ENCODE data around the gene FAM131B.

The FAM131B gene

GRCh38 chr7:143320620-143321019, 41.9 kb downstream of the FAM131B start:
- no peak for DNase-seq

DNA sequence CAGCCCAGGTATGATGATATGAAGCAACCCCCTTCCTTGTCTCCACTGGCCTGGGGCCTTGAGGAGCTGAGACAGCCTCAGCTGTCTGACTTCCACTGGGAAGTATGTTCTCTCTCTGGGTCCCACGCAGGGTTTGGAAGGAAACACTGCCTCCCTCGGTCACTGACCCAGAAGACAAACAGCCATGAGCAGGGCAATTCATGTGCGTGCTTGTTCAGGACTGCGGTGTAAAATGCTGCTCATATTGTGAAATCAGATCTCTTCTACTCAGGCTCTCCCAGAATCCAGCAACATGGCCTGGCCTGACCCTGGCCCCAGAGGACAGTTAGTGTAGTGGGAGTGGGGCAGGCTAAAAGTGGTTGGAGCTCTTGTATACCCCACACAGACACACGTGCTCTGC, 43.9 kb downstream of the FAM131B start:
- DNase-seq, result no peak

- DNase-seq, result no peak
These were observed 46.0 kb downstream of the FAM131B start for GRCh38 chr7:143316492-143316891.

DNA sequence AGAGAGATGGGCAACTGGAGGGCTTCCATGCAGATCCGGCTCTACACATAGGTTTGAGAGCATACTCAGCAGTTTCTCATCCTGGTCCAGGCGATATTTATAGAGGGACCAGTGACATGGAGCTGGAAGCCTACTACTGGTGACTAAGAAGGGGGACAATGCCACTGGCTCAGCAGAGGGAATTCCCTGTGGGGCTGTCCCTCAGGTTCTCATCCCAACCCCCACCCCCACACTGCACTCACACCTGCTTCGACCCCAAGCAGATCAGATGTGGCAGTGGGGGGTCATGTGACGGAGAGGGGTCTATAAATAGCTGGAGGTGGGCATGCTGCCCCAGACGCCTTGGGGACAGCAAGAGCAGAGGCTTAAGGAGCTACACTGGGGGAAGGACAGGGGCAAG, 46.7 kb downstream of the FAM131B start, which contains the start of gene CLCN1:
CLCN1 (plus strand) TSS at position 336 of the 400 bp plus-strand sequence. CDS start 102 bp downstream, outside the sequence.
- DNase-seq, result no peak

- no peak for DNase-seq
These were observed 48.4 kb downstream of the FAM131B start for GRCh38 chr7:143314127-143314526.

- DNase-seq, result no peak
These were observed 53.9 kb downstream of the FAM131B start for GRCh38 chr7:143308632-143309031.

- DNase-seq, result peak; percentile 14
These were observed 57.0 kb downstream of the FAM131B start for GRCh38 chr7:143305423-143306070.

DNA sequence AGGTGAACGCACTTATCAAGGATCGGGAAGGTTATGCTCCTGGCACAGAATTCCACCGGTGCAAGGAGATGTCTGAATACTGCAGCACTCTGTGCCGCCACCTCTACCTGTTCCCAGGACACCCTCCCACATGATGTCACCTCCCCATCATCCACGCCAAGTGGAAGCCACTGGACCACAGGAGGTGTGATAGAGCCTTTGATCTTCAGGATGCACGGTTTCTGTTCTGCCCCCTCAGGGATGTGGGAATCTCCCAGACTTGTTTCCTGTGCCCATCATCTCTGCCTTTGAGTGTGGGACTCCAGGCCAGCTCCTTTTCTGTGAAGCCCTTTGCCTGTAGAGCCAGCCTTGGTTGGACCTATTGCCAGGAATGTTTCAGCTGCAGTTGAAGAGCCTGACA, 57.6 kb downstream of the FAM131B start:
- DNase-seq, result no peak

DNA sequence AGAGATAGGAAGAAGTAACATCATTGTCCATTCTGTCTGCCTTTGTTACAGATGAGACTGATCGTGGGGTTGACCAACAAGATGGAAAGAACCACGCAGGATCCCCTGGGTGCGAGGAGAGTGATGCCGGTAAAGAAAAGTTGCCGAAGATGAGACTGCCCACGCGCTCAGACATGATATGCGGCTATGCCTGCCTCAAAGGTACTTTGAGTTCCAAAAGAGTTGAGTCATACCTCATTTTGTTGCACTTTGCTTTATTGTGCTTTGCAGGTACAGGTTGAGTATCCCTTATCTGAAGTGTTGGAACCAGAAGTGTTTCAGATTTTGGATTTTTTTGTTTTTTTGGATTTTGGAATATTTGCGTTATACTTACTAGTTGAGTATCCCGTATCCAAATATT, 58.8 kb downstream of the FAM131B start:
- DNase-seq, result no peak
